Colon (tissue), 2 donors: Measurements from ENCODE around the gene CLK2.
"Not testable (repeated sequence)": the region's sequence is repeated elsewhere in the genome, so short reads cannot be mapped to it uniquely, and the experiment has no call there.

Experiments used
- FAIRE-seq: peaks from 2 replicates; lab custom pipeline; 2012; peaks lifted over from hg19 to GRCh38; lab: Jason Lieb, UNC
- donor health status: control.
- donor health status: control.

CLK2 gene

DNA sequence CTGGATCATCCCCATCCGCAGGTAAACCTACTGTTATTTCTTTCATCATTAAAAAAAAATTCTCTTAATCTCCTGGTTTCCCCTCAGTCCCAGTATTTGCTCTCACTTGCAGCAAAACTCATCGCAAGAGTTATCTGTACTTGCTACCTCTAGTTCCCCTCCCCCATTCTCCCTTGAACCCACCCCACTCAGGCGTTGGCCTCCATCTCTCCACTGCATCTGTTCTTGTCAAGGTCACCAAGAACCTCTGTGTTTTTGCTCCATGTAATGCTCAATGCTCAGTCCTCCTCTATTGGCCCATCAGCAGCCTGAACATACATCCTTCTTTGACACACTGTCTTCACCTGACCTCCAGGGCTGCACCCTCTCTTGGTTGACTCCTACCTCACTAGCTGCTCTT is 23.4 kb upstream of the CLK2 start:
- FAIRE-seq, result no peak

DNA sequence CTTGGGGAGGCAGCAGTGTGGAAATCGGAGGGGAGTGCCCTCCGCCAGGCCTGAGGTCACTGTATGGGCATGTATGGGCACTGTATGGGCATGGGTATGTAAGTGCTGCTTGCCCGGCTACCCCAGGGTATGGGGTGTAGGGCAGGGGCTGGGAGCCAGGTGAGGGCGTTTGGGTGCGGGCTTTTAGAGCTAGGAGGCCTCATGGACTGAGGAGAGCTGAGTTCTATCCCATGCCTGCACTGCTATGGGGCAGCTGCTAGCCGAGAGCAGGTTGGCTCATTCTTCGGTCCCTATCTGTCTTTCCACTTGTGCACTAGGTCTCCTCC is 22.6 kb upstream of the CLK2 start:
- FAIRE-seq, result no peak

DNA sequence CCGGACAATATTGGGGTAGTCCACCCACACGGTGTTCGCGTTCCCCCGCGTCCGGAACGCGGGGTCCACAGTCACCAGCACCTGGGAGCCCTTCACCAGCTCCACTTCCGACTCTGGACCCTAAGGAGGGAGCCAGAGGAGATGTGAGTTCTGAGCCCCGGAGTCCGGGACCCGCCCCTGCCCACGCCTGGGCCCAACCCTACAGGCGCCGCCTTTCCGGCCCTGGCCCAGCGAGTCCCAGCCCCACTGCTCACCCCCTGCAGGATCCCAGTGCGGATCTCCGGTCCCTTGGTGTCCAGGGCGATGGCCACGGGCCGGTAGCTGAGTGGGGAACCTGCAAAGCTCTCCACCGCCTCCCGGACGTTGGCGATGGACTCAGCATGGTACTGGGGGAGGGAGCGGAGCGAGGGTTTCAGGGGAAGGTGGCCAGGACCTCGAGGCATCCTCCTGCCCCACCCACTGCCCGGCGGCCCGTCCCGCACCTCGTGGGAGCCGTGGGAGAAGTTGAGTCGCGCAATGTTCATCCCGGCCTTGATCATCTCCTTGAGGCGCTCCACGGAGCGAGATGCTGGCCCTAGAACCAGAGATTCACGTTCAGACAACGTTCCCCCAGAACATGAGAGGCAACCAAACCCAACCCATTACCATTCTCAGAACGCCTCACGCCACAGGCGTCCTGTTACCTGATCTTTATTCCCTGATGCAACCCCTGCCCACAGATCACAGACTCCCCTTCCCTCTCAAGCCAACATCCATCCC is 22.1 kb upstream of the CLK2 start:
- no peak for FAIRE-seq

DNA sequence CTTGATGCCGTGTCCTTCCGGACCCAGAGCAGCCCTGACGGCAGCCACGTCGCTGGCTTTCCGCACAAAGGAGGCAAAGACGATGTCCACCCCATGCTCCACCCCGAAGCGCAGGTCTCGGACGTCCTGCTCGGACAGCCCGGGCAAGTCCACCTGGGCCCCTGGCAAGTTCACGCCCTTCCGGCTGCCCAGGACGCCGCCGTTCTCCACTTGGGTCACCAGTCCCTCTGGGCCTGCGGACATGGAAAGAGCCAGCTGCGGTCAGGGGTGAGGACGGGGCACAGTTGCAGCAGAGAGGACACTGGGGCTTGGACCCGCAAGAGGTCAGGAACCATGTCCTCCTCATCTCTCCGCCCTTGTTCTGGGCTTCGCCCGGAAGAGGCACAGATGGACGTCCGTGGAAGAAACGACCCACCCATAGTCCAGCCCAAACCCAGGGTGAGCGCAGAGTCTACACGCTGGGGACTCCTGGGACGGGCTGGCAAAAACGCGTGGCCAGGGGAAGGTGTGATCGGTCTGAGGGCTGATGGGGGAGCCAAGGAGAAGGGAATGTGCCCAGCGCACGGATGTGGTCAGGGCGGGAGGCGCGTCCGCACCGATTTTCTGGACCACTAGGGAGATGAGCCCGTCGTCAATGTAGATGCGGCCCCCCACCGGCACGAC is 21.3 kb upstream of the CLK2 start:
- FAIRE-seq, result no peak

DNA sequence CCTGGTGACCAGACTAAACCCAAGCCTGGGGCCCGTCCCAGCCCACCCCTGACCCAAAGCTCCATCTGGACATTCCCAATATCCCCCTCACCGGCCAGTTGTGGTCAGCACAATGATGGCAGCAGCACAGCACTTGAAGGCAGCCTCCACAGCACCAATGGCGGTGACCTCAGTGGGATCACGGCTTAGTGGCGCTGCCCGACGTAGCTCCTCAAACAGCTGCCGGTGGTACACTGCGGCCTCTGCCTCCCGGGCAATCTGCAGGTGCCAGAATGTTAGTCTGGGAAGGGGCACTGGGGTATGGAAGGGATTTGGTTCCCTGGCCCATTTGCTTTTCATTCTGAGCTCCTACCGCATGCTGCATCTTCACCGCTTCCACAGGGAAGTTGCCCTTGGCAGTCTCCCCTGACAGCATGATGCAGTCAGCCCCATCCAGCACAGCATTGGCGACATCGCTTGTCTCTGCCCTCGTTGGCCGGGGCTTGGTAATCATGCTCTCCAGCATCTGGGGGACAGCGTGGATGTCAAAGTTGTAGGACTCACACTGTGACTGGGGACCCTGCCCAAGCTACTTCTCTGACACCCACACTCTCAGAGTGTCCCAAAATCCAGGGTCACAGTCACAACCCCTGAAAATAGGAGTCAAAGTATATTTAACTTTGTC is 19.9 kb upstream of the CLK2 start:
- FAIRE-seq, result no peak

DNA sequence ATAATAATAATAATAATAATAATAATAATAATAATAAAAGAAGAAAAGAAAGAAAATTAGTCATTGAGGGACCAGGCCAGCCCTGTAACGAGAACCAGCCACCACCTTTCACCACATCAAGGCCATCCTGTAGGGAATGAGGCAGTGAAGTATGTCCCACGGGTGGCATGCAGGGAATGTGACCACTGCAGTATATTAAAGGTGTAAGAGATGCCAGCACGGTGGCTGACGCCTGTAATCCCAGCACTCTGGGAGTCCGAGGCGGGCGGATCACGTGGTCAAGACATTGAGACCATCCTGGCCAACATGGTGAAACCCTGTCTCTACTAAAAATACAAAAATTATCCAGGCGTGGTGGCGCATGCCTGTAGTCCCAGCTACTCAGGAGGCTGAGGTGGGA is 17.7 kb upstream of the CLK2 start:
- FAIRE-seq, result not testable (repeated sequence)

DNA sequence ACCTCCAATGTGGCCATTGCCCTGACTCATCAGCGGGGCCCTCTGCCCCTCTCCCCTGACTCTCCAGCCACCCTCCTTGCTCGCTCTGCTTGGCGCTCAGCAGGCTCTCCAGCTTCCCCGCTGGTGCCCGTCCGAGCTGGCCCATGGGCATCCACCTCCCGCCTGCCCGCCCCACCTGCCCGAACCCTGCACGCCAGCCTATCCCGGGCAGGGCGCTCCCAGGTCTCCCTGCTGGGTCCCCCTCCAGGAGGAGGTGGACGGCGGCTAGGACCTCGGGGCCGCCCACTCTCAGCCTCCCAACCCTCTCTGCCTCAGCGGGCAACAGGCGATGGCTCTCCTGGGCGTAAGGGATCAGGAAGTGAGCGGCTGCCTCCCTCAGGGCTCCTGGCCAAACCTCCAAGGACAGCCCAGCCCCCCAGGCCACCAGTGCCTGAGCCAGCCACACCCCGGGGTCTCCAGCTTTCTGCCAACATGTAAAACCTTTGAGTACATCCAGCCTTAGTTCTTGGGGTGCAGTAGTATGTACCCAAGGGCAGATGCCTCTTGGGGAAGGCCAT is 14.8 kb upstream of the CLK2 start:
- no peak for FAIRE-seq

DNA sequence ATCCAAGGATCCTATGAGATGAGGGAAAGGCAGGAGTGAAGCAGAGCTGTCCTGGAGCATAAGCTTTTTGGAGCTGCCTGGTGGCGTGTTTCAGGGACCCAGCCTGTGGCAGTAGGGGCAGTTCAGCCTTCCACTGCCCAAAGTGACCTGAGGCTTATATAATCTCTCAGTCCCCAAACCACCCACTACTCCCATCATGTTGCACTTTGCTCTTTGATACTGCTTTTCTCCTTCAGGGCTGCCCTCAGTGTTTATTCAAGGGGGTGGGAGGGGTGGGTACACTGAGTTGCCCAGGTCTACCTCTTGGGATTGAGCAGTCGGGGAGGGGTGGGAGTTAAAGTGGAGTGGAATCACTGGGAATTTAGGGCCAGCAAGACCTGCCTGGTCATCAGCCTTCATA is 13.2 kb upstream of the CLK2 start:
- FAIRE-seq, result no peak

DNA sequence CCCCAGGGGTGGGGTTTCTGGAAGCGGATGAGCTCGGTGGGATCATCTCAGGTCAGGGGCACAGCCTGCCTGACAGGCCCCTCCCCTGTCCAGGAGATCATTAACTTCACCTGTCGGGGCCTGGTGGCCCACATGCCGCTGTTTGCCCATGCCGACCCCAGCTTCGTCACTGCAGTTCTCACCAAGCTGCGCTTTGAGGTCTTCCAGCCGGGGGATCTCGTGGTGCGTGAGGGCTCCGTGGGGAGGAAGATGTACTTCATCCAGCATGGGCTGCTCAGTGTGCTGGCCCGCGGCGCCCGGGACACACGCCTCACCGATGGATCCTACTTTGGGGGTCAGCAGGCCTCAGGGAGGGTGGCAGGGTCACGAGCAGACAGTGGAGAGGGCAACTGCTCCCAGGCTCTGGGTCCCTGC is 12.3 kb upstream of the CLK2 start:
- FAIRE-seq, result no peak

DNA sequence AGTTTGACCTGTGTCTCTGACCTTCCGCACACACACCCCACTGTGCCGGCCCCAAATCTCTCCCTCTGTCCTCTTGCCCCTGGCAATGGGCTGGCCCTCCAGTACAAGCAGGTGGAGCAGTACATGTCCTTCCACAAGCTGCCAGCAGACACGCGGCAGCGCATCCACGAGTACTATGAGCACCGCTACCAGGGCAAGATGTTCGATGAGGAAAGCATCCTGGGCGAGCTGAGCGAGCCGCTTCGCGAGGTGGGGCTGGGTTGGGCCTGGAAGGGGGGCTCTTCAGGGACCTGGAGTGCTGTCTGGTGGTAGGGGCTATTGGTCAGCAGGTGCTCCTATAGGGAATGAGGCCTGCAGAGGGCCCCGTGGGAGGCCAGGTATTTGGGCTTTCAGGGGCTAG is 11.8 kb upstream of the CLK2 start:
- no peak for FAIRE-seq

DNA sequence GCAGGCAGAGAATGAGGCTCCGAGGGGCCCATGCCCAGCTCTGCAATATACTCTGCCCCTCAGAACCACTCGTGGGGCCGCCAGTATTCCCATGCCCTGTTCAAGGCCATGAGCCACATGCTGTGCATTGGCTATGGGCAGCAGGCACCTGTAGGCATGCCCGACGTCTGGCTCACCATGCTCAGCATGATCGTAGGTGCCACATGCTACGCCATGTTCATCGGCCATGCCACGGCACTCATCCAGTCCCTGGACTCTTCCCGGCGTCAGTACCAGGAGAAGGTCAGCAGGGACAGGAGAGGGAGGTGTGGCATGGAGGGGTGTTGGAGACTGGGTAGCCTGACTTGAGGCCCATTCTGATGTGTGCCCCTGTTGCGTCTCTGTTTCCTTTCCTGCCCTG is 11.2 kb upstream of the CLK2 start:
- FAIRE-seq, result no peak

DNA sequence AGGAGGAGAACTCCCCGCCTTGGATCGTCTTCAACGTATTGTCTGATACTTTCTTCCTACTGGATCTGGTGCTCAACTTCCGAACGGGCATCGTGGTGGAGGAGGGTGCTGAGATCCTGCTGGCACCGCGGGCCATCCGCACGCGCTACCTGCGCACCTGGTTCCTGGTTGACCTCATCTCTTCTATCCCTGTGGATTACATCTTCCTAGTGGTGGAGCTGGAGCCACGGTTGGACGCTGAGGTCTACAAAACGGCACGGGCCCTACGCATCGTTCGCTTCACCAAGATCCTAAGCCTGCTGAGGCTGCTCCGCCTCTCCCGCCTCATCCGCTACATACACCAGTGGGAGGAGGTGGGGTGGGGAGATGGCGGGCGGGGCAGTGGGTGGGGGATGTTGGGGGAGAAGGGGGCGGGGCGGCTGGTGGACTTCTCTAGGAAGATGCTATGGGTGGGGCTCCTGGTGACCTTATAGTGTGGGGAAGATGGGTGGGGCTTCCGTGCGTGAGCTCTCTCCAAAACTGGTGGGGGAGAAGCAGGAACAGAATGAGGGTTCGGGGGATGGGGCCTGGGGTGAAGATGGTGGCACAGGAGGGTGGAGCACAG is 9.3 kb upstream of the CLK2 start:
- FAIRE-seq, result no peak

DNA sequence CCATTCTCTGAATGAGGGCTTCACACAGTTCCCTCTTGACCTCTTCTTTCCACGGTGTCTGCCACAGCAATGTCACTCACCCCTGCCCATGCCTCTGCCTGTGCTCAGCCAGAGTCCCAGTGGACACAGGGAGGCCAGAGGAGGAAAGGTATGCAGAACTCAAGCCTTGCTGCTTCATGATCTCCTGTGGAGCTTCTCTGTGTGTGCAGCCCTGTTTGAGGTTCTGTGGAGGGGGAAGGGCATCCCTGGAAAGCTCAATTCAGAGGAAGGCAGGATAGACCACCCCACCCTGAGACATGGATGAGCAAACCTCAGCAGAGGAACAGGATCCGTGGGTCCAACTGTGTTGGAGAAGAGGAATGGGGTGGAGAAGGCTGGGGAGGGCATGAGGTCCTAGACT is 6.0 kb upstream of the CLK2 start:
- no peak for FAIRE-seq

DNA sequence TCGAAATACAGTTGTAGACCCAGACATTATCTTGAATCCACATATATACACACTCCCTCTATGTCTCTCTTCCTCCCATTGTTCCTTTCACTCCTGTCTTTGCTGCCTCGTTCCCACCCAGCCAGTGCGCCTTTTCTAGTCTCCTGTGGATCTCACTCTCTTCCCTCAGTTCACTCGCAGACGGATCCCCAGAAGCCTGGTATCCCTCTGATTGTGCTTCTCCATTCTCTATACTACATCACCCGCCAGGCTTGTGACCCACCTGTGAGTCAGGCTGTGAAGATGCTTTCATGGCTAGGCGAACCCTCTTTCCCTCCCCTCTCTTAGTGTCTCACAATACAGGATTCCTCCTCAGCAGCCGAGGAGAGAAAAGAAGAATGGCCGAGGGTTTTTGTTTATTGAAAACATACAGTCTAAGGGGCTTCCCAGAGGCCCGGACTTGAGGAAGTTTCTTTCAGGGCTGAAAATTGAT is 5.4 kb upstream of the CLK2 start:
- FAIRE-seq, result no peak

DNA sequence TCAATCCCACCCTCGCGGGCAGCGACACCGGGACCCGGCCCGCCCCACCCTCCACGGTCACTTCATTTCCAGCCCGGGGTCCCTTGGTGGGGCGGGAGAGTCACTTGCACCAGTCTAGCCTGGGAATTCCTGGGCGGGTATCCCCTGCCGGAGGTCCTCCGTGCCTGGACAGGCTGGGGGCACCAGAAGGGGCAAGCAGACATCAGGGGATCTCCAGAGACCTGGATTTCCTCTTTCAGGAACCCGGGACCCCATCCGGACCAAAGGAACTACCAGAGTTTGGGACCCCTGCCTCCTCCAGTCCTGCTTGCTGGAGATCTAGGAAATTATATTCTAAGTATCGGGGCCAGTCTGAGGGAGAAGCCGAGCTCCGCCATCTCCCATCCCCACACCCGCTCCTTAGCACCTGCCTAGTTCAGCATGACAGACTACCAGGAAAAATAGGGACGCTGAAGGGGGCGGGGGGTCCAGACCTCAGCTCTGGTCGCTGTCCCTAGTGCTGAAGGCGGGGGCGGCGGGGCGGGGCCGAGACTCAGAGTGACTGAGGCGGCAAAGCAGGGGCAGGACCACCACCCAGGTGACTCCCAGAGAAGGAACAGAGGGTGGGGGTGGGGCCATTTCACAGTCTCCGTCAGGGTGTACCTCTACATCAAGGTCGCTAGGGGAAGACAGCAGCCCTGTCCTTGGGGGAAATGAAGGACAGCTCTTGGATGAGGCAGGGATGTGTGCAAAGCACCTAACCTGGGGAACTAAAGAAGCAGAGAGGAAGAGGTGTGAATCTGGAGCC is 4.8 kb upstream of the CLK2 start:
- no peak for FAIRE-seq

DNA sequence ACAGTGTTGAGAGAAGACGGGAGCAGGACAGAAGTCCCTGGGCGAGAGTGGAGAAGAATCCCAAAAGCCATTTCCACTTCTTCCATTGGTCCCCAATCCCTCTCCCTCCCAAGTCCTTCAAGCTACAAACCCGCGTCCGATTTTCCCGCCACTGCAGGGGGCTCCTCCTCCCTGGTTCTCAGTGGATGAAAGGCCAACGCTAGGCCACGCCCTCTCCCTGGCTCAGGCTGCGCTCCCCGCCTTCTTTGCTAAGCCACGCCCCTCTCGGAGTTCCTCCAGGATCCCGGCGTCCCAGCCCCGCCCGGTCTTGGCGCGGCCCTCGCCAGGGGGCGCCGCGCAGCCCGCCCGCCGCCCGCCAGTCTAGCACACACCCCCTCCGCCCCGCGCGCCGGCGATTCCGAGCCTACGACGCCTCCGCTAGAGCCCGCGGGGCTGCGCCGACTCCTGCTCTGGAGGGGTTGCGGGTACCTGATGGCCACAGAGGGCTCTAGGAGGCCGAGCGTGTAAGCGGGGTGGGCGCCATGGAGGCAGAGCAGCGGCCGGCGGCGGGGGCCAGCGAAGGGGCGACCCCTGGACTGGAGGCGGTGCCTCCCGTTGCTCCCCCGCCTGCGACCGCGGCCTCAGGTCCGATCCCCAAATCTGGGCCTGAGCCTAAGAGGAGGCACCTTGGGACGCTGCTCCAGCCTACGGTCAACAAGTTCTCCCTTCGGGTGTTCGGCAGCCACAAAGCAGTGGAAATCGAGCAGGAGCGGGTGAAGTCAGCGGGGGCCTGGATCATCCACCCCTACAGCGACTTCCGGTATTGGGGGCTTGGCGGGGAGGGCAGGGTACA is 4.0 kb upstream of the CLK2 start, which contains the start of gene HCN3:
HCN3 (plus strand) TSS at position 394 of the 832 bp plus-strand sequence; CDS start at position 522, 128 bp downstream.
- no peak for FAIRE-seq

DNA sequence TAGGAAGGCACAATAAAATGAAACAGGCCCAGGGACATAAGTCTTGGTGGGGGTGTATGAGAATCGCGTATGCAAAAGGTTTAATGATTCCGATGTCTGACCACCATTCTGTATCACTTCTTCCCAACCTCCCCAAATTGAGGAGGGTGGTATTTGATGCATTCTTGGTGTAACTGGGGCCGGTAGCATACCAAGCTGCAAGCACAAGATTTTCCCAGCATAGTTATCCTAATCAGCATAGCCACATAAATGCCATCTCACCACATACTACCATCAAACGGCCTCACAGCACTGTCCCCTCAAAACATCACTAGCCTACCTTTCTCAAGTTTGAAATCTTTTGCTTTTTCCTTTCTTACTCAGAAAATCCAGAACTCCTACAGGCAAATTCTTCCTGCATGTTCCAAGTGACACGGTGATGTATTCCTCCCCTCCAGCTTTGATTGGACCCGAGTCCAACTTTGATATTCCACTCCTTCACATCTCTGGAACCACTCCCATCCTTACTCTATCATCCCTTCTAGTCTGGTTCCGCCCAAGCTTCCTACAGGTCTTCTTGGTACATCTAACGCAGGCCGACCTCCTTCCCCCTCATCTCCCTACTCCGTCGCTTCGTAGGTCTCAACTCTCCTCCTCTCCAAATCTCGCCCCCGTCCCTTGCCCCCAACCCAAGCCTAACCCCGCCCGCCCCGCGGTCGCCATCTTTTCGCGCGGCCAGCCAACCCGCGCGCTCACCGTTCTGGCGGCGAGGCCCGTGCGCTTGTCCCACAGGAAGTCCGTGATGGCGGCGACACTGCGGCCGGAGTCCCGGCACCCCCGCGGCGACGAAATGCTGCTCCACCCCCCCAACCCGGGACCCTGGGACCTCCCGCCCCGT is 600 bp downstream of the CLK2 start:
- FAIRE-seq, result no peak

DNA sequence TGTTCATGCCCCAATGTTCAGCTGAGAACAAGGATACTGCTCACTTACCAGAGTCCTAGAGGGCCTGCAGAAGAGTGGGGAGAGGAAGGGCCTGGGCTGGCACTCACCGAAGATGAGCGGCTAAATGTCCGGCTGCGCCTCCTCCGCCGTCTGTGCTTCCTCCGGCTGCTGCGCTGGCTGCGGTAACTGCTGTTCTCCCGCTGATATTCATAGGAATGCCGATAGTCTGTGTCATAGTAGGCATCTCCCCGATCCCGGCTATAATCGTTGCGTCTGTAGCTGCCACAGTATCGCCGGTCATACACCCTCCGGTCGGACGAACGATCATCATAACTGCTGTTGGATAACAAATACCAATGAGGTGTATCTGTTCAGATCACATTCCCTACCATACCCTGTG is 3.9 kb downstream of the CLK2 start:
- no peak for FAIRE-seq

DNA sequence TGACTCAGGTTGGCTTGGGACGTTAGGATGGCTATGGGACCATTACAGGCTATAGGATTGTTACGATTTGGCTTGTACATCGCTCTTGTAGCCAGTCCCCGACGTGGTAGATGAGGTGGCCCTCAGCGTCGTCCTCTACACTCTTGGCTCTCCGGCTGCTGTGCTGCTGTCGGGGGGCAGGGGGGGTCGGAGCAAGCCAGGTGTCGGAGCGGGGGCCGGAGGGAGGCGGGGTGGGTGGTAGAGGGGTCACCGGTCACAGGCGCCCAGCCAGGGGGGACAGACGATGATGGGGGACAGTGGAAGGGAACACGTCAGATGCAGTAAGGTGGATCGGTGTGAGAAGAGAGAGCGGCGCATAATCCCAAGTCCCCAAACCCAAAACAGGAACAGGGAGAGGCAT is 4.7 kb downstream of the CLK2 start:
- no peak for FAIRE-seq

DNA sequence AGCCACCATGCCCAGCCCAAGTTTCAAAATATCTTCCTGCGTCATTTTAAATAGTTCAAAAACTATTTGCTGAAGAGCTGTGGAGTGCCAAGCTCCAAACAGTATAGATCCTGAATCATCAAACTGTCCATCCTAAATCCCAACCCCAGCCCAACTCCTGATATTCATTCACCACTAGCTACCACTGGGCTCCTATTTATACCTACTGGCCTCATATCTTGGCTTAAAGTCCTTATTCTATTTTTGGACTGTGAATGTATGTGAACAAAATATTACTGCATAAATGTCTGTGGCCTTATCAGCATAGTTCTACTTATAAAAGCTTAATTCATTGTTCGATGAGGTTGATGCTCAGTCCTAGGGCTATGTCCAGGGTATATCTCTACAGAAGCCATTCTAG is 5.9 kb downstream of the CLK2 start:
- no peak for FAIRE-seq
